IPS-NIHi7 (cell line): Measurements from ENCODE around the gene PLA2G4B.

ENCODE experiments used
- DNase-seq: peaks from one replicate; pipeline ENCODE4 v3.0.0; 2012; ENCODE audit warnings: mixed read lengths; ENCODE audit errors: extremely low spot score

Gene PLA2G4B

GRCh38 chr15:41886741-41887140, 48.1 kb downstream of the PLA2G4B start:
- no peak for DNase-seq

GRCh38 chr15:41887161-41887560, 48.5 kb downstream of the PLA2G4B start:
- no peak for DNase-seq

GRCh38 chr15:41887893-41888292, 49.2 kb downstream of the PLA2G4B start:
- DNase-seq = no peak

GRCh38 chr15:41888662-41889253, 50.1 kb downstream of the PLA2G4B start:
- DNase-seq = no peak

- no peak for DNase-seq
These were observed 51.5 kb downstream of the PLA2G4B start for GRCh38 chr15:41890050-41890690.

- no peak for DNase-seq
These were observed 52.6 kb downstream of the PLA2G4B start for GRCh38 chr15:41891226-41891625.

- no peak for DNase-seq
These were observed 53.3 kb downstream of the PLA2G4B start for GRCh38 chr15:41891946-41892345.

GRCh38 chr15:41892621-41893421, 54.2 kb downstream of the PLA2G4B start:
- DNase-seq = no peak

- no peak for DNase-seq
These were observed 55.0 kb downstream of the PLA2G4B start, which contains the start of gene SPTBN5 for GRCh38 chr15:41893422-41894250. TSS of gene SPTBN5 (minus strand) at chr15:41894053. CDS start at chr15:41893497, 556 bp downstream.

- no peak for DNase-seq
These were observed 55.7 kb downstream of the PLA2G4B start for GRCh38 chr15:41894251-41894790.

GRCh38 chr15:41894791-41895463, 56.3 kb downstream of the PLA2G4B start:
- peak; percentile 69 for DNase-seq

- no peak for DNase-seq
These were observed 56.8 kb downstream of the PLA2G4B start for GRCh38 chr15:41895491-41895890.

GRCh38 chr15:41895957-41896356, 57.3 kb downstream of the PLA2G4B start:
- no peak for DNase-seq

GRCh38 chr15:41896566-41896965, 57.9 kb downstream of the PLA2G4B start:
- DNase-seq = no peak

GRCh38 chr15:41897363-41897799, 58.7 kb downstream of the PLA2G4B start:
- DNase-seq = no peak
